ENCODE data around the gene PCSK6. TPM values are rescaled to one million over a fixed set of nuclear protein-coding genes. Genes with fewer than 3 reads are reported as not detected.
"Not testable (repeated sequence)": the region's sequence is repeated elsewhere in the genome, so short reads cannot be mapped to it uniquely, and the experiment has no call there.

PCSK6 gene
- total RNA-seq, 4 donors from 2014 or later: 10.6 to 98.2 (median 12.8) TPM

DNA sequence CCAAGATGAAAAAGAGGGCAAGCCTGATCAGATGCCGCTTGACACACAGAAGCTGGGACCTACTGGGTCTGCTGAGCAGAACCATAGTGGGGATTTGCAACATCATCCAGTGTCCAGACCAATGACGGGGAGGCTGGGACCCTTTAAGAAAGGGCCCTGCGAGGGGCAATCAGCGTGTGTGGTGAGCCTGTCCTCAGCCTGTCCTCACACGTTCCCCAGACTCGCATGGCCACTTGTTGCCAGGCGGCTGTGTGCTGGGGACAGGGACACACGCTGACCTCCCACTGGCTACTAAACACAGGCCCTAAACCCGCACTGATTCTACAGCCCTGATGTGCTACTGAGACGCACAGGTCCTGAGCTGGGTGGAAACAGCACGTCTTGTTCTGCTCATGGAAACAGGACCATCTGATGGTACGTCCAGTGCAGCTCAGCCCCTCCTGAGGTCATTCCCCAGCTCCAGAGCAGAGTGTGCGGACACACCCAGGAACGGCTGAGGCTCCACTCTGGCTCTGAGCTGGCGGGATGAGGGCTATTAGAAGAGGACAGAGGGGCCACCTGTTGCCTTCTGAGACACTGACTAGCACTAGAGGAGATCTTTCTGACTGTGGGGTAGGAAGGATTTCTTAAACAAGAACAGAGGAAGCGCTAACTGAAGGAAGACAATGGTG lies 24.4 kb downstream of the PCSK6 start:
- no peak for TF ChIP-seq POLR2A (IDR thresholded peaks at IDR 0.05)
- TF ChIP-seq, protein P1, sequence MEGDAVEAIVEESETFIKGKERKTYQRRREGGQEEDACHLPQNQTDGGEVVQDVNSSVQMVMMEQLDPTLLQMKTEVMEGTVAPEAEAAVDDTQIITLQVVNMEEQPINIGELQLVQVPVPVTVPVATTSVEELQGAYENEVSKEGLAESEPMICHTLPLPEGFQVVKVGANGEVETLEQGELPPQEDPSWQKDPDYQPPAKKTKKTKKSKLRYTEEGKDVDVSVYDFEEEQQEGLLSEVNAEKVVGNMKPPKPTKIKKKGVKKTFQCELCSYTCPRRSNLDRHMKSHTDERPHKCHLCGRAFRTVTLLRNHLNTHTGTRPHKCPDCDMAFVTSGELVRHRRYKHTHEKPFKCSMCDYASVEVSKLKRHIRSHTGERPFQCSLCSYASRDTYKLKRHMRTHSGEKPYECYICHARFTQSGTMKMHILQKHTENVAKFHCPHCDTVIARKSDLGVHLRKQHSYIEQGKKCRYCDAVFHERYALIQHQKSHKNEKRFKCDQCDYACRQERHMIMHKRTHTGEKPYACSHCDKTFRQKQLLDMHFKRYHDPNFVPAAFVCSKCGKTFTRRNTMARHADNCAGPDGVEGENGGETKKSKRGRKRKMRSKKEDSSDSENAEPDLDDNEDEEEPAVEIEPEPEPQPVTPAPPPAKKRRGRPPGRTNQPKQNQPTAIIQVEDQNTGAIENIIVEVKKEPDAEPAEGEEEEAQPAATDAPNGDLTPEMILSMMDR (IDR thresholded peaks at IDR 0.05): no peak
- no peaks in the 10 kb centered on the region for H3K9me3 ChIP-seq
- no peaks in the 10 kb centered on the region for H3K27me3 ChIP-seq
- H3K36me3 ChIP-seq: no peaks in the 10 kb centered on the region
- no peak for DNase-seq
- no peak overlapping the region for H3K27ac ChIP-seq
- no peaks in the 10 kb centered on the region for H3K4me1 ChIP-seq
- no peak overlapping the region for H3K4me3 ChIP-seq

DNA sequence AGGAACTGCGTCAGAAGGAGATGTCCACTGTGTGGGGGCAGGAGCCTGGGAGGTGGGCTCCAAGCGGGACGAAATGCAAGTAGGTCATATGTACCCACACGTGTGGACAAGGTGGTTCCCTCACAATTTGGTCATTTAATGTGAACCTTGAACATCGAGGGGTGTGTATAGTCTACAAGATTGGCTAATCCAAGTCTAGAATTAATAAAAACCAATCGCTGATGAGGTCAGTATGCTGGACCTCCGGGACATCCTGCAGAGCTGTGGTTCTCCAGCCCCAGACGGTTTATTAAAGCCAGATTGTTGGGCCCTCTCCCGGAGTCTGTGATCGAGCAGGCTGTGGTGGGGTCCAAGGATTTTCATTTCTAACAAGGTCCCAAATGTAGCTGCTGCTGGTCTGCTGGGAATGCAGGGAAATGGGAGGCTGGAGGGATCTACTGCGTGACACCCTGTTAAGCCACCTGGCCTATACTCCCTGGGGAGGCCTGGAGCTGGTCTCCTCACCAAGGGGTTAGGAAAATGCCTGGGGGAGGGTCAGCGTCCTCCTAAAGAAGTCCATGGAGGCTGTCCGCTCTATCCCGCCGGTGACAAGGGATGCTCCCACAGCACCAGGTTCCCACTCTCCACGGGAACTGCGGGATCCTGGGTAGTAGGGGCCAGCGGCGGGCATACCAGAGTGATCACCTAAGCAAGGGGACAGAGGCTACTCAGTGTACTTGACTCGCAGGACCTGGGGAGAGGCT lies 25.1 kb downstream of the PCSK6 start:
- no peaks in the 10 kb centered on the region for H3K36me3 ChIP-seq
- TF ChIP-seq POLR2A (IDR thresholded peaks at IDR 0.05): no peak
- TF ChIP-seq, protein P1 (IDR thresholded peaks at IDR 0.05): no peak
- H3K27me3 ChIP-seq: no peaks in the 10 kb centered on the region
- no peaks in the 10 kb centered on the region for H3K9me3 ChIP-seq
- no peak for DNase-seq
- H3K4me1 ChIP-seq: no peaks in the 10 kb centered on the region
- H3K27ac ChIP-seq: no peak overlapping the region
- no peak overlapping the region for H3K4me3 ChIP-seq

DNA sequence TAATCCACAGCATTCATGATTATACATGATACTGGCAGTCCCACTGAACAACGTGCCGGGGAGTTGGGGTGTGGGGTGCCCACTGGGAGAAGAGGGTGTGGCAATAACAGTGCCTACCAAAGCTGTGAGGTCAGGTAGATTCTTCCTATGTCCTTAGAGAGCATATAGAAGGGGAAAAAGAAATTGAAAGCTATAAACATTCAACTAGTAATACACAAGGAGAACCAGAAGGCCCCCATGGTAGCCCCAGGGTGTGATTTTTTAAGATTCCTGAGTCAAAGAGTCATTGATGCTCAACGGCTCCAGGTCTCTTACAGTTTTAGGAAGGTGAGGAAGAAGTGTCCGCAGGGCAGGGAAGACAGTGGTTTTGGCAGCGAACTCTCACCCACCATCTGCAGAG lies 25.8 kb downstream of the PCSK6 start:
- not testable (repeated sequence) for H3K9me3 ChIP-seq, H3K4me3 ChIP-seq, H3K4me1 ChIP-seq, H3K27ac ChIP-seq, DNase-seq, H3K36me3 ChIP-seq, H3K27me3 ChIP-seq

DNA sequence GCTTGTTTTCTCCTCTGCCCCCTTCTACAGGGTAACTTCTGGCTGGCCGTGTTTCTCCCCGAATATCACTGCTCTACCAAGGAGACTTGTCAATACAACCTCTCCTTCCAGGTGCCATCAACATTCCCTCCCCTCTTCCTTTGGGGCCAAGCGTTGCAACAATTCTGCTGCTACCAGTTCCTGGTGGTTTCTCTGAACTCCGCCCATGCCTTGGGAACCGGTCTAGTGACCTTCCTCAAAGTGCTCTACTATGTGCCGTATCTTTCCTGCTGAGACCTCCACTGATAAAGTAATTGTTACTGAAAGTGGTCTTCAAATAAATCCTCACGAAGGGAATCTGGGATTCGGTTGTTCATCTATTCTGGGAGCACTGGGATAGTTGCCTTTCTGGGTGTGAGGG lies 26.2 kb downstream of the PCSK6 start:
- Histone ChIP-seq H3K36me3 (no peaks in the 10 kb centered on the region), H3K4me1 (no peaks in the 10 kb centered on the region), H3K9me3 (no peaks in the 10 kb centered on the region), H3K27me3 (no peaks in the 10 kb centered on the region), H3K4me3 (no peak overlapping the region), H3K27ac (no peak overlapping the region)
- no peak for TF ChIP-seq POLR2A (IDR thresholded peaks at IDR 0.05)
- TF ChIP-seq, protein P1 (IDR thresholded peaks at IDR 0.05): no peak
- peak in 1 of 3 donors; percentile 64 for DNase-seq

DNA sequence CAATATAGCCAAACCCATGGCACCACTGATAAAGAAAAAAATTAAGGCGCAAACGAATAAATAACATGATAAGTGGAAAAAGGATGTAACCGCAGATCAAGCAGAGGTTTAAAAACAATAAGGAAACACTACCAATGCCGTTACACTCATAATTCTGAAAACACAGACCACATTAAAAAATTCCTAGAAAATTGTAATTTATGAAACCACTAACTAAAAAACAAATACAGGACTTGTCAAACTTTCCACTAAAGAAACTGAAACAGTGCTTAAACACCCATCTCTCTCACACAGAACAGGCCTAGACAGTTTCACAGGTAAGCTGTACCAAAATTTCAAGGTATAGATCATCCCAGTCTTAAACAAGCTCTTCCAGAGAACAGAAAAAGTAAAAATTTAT lies 28.4 kb downstream of the PCSK6 start:
- DNase-seq: no peak
- Histone ChIP-seq H3K9me3 (no peaks in the 10 kb centered on the region), H3K27me3 (no peaks in the 10 kb centered on the region), H3K36me3 (no peaks in the 10 kb centered on the region), H3K4me3 (no peak overlapping the region), H3K4me1 (no peaks in the 10 kb centered on the region), H3K27ac (no peak overlapping the region)
- TF ChIP-seq POLR2A (IDR thresholded peaks at IDR 0.05): no peak
- TF ChIP-seq, protein P1 (IDR thresholded peaks at IDR 0.05): no peak

DNA sequence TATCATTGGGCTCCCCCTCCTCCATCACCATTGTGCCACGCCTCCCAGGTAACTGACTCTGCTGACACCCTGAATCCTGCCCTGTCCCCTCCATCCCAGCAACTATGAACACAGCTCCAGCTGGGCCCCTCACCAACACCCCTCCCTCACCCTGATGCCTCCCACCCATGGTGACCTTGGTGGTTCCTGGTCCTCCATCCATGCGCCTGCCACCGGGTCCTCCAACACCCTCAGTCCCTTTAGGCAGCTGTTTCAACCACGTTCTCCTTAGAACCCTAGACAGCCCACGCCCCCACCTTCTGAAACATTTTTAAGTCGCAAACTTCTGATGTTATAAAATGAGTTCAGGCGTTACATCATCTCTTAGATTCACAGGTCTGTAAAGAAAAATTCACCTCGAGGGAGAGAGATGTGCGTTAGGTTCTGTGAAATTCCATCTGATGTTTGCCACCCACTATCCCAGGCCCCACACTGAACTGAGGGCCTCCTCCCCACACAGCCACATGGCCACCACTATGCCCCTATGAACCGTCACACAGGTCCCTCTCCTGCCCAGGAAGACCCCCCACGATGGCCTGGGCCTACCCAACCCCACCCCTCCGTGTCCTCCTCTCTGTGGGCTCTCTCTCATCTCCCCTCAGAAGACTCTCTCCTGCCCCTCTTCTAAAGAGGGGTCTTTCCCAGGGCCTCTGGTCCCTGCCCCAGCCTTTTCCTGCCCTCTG lies 29.8 kb downstream of the PCSK6 start:
- TF ChIP-seq, protein P1 (IDR thresholded peaks at IDR 0.05): no peak
- no peak for TF ChIP-seq POLR2A (IDR thresholded peaks at IDR 0.05)
- Histone ChIP-seq H3K36me3 (no peaks in the 10 kb centered on the region), H3K27me3 (no peaks in the 10 kb centered on the region), H3K27ac (peak overlapping the region in 1 of 4 donors; percentile 53), H3K9me3 (no peaks in the 10 kb centered on the region), H3K4me3 (no peak overlapping the region), H3K4me1 (no peaks in the 10 kb centered on the region)
- DNase-seq: no peak

Measured in Peyer's patch (tissue), 4 donors.